H1 (cell line): ENCODE data around the gene MBNL3. TPM values are rescaled to one million over a fixed set of nuclear protein-coding genes. Genes with fewer than 3 reads are reported as not detected.

Experiments used
- CTCF ChIA-PET: fragments of 300-600 bp; sonication (Branson Sonifier 250); formaldehyde crosslinking; loops from one replicate; lab custom pipeline; 2021; ENCODE audit not compliant: partially characterized antibody; lab: Charles Lee
- POLR2A ChIA-PET: fragments of 300-600 bp; sonication (Branson Sonifier 250); formaldehyde crosslinking; loops from one replicate; lab custom pipeline; 2021; ENCODE audit warnings: inconsistent platforms; ENCODE audit not compliant: partially characterized antibody; lab: Charles Lee
- DNase-seq, 2 experiments: peaks; one replicate each; pipeline versions ENCODE4 v3.0.0 to v3.0.0-alpha.2; 2010 to 2022; ENCODE audit warnings: low spot score in 2 of 2, low read depth in 1 of 2, mixed read lengths in 1 of 2
- FAIRE-seq: peaks from 2 replicates; lab custom pipeline; 2011; peaks lifted over from hg19 to GRCh38; lab: Jason Lieb, UNC
- H2AFZ ChIP-seq: 2 replicates; pipeline ENCODE4 v1.8.1; 2012; ENCODE audit warnings: low read length, inconsistent platforms
- H2AK5ac ChIP-seq: 2 replicates; pipeline ENCODE4 v1.6.1; 2013; ENCODE audit warnings: low read depth, low read length
- H2BK120ac ChIP-seq: replicated peaks from 2 replicates; pipeline ENCODE3; 2013; ENCODE audit warnings: low read depth, low read length, inconsistent platforms
- H2BK12ac ChIP-seq: 2 replicates; pipeline ENCODE4 v1.6.1; 2013; ENCODE audit warnings: low read depth, low read length
- H2BK15ac ChIP-seq: 2 replicates; pipeline ENCODE4 v1.6.1; 2013; ENCODE audit warnings: low read length
- H2BK20ac ChIP-seq: 2 replicates; pipeline ENCODE4 v1.6.1; 2013; ENCODE audit warnings: low read length
- H2BK5ac ChIP-seq: 2 replicates; pipeline ENCODE4 v1.6.1; 2013; ENCODE audit warnings: low read depth, low read length
- H3K14ac ChIP-seq: 2 replicates; pipeline ENCODE4 v1.6.1; 2013; ENCODE audit warnings: inconsistent platforms; ENCODE audit not compliant: insufficient read length
- H3K18ac ChIP-seq: 2 replicates; pipeline ENCODE4 v1.6.1; 2013; ENCODE audit warnings: low read length; ENCODE audit errors: extremely low read depth
- H3K23ac ChIP-seq: 2 replicates; pipeline ENCODE4 v1.6.1; 2013; ENCODE audit warnings: inconsistent platforms; ENCODE audit not compliant: insufficient read length
- H3K23me2 ChIP-seq: 2 replicates; pipeline ENCODE4 v1.6.1; 2013; ENCODE audit warnings: low read depth, low read length
- H3K27ac ChIP-seq: 2 replicates; pipeline ENCODE4 v1.6.1; 2011; ENCODE audit warnings: low read depth, low read length, inconsistent platforms
- H3K27me3 ChIP-seq, 4 experiments: replicated peaks in 1 of 4; 1 replicate in 1 of 4; 2 replicates in 3 of 4; pipeline versions ENCODE4 v1.6.1 to v1.8.1; 2011 to 2013; ENCODE audit warnings: low read length in 3 of 4, mild to moderate bottlenecking in 3 of 4, inconsistent platforms in 2 of 4, mixed read lengths in 2 of 4, moderate library complexity in 1 of 4; ENCODE audit not compliant: control insufficient read depth in 3 of 4, insufficient read depth in 3 of 4; ENCODE audit errors: extremely low read depth in 1 of 4
- H3K36me3 ChIP-seq, 4 experiments: 2 replicates each; pipeline versions ENCODE4 v1.6.1 to v1.8.1; 2011 to 2013; ENCODE audit warnings: mild to moderate bottlenecking in 4 of 4, low read length in 3 of 4, moderate library complexity in 2 of 4, control low read depth in 1 of 4, inconsistent platforms in 1 of 4; ENCODE audit not compliant: insufficient read depth in 4 of 4, control insufficient read depth in 2 of 4
- H3K4ac ChIP-seq: replicated peaks from 2 replicates; pipeline ENCODE3; 2013; ENCODE audit warnings: low read length, low read depth, mixed read lengths, inconsistent platforms; ENCODE audit not compliant: insufficient read length
- H3K4me1 ChIP-seq, 4 experiments: replicated peaks in 1 of 4; 1 replicate in 1 of 4; 2 replicates in 3 of 4; pipeline versions ENCODE4 v1.6.1 to v1.8.1; 2011 to 2013; ENCODE audit warnings: low read length in 3 of 4, inconsistent platforms in 2 of 4, mixed read lengths in 1 of 4; ENCODE audit not compliant: insufficient read depth in 4 of 4, control insufficient read depth in 3 of 4
- H3K4me2 ChIP-seq, 2 experiments: 2 replicates each; pipeline versions ENCODE4 v1.6.1 to v1.8.1; 2011 to 2013; ENCODE audit warnings: low read depth in 2 of 2, low read length in 2 of 2, control low read depth in 1 of 2, inconsistent platforms in 1 of 2, mild to moderate bottlenecking in 1 of 2; ENCODE audit not compliant: insufficient read depth in 1 of 2
- H3K4me3 ChIP-seq, 4 experiments: fragments of 200-600, 300-600 bp in 1 of 4; sonication (generic), shearing (Covaris generic), sonication (Bioruptor Twin) in 1 of 4; 2 replicates each; pipeline versions ENCODE4 v1.5.1 to v1.8.1; 2011 to 2016; ENCODE audit warnings: low read length in 4 of 4, low read depth in 3 of 4, control low read depth in 2 of 4, inconsistent platforms in 2 of 4, mild to moderate bottlenecking in 2 of 4, mixed read lengths in 1 of 4, moderate library complexity in 1 of 4; ENCODE audit not compliant: insufficient read depth in 2 of 4; ENCODE audit errors: extremely low read depth in 1 of 4
- H3K56ac ChIP-seq: replicated peaks from 2 replicates; pipeline ENCODE3; 2013; ENCODE audit warnings: low read depth, mild to moderate bottlenecking, mixed read lengths, low read length, inconsistent platforms; ENCODE audit not compliant: insufficient read length
- H3K79me1 ChIP-seq: 2 replicates; pipeline ENCODE4 v1.6.1; 2013; ENCODE audit warnings: low read depth, low read length, control low read depth
- H3K79me2 ChIP-seq, 2 experiments: 2 replicates each; pipeline versions ENCODE4 v1.6.1 to v1.8.1; 2012 to 2013; ENCODE audit warnings: low read length in 2 of 2, mild to moderate bottlenecking in 2 of 2, inconsistent platforms in 1 of 2; ENCODE audit not compliant: insufficient read depth in 2 of 2, control insufficient read depth in 1 of 2
- H3K9ac ChIP-seq, 4 experiments: replicated peaks in 1 of 4; 1 replicate in 1 of 4; 2 replicates in 3 of 4; pipeline versions ENCODE4 v1.6.1 to v1.8.1; 2011 to 2013; ENCODE audit warnings: low read depth in 3 of 4, low read length in 3 of 4, control low read depth in 2 of 4, mild to moderate bottlenecking in 2 of 4, moderate library complexity in 2 of 4, inconsistent platforms in 1 of 4; ENCODE audit errors: extremely low read depth in 1 of 4
- H3K9me3 ChIP-seq, 2 experiments: 2 replicates each; pipeline versions ENCODE4 v1.6.1 to v1.8.1; 2012 to 2013; ENCODE audit warnings: mild to moderate bottlenecking in 2 of 2, moderate library complexity in 2 of 2, control low read depth in 1 of 2, inconsistent platforms in 1 of 2, low read depth in 1 of 2, low read length in 1 of 2, mixed read lengths in 1 of 2; ENCODE audit not compliant: insufficient read depth in 2 of 2
- H4K20me1 ChIP-seq, 2 experiments: replicated peaks in 1 of 2; 2 replicates each; pipeline versions ENCODE3 to v1.8.1; 2011 to 2013; ENCODE audit warnings: inconsistent platforms in 2 of 2, low read length in 2 of 2, mild to moderate bottlenecking in 1 of 2; ENCODE audit not compliant: insufficient read depth in 2 of 2, control insufficient read depth in 1 of 2
- H4K5ac ChIP-seq: 2 replicates; pipeline ENCODE4 v1.6.1; 2013; ENCODE audit warnings: low read length, low read depth, mixed read lengths, inconsistent platforms; ENCODE audit not compliant: insufficient read length
- H4K8ac ChIP-seq: 2 replicates; pipeline ENCODE4 v1.8.0; 2013; ENCODE audit warnings: mild to moderate bottlenecking, moderate library complexity, low read length, inconsistent platforms; ENCODE audit not compliant: insufficient read depth; ENCODE audit errors: extremely low read depth
- H4K91ac ChIP-seq: replicated peaks from 2 replicates; pipeline ENCODE3; 2013; ENCODE audit warnings: low read length, mixed read lengths, inconsistent platforms; ENCODE audit not compliant: insufficient read length
- ATF2 ChIP-seq: IDR thresholded peaks from 2 replicates; pipeline ENCODE4 v1.6.1; 2012; ENCODE audit warnings: low read length, inconsistent platforms
- EP300 ChIP-seq, 2 experiments: IDR thresholded peaks; 1 replicate in 1 of 2; 2 replicates in 1 of 2; pipeline ENCODE4 v1.6.1; 2011 to 2012; ENCODE audit warnings: low read depth in 2 of 2, low read length in 2 of 2, mild to moderate bottlenecking in 2 of 2, borderline replicate concordance in 1 of 2, inconsistent platforms in 1 of 2, moderate library complexity in 1 of 2
- GABPA ChIP-seq: IDR thresholded peaks from 2 replicates; pipeline ENCODE4 v1.6.1; 2011; ENCODE audit warnings: mild to moderate bottlenecking, low read length, moderate library complexity, borderline replicate concordance; ENCODE audit not compliant: insufficient read depth
- HDAC6 ChIP-seq: IDR thresholded peaks from one replicate; pipeline ENCODE4 v1.7.1; 2012; ENCODE audit warnings: low read depth, mild to moderate bottlenecking, inconsistent platforms, low read length, moderate library complexity
- KDM5A ChIP-seq: fragments of 200-600 bp; IDR thresholded peaks from 2 replicates; pipeline ENCODE4 v1.7.1; 2012; ENCODE audit warnings: mild to moderate bottlenecking, low read length, inconsistent platforms, mixed read lengths
- RXRA ChIP-seq: IDR thresholded peaks from 2 replicates; pipeline ENCODE4 v1.6.1; 2011; ENCODE audit warnings: low read depth, mild to moderate bottlenecking, low read length, moderate library complexity; ENCODE audit not compliant: insufficient read depth
- TCF12 ChIP-seq: IDR thresholded peaks from 2 replicates; pipeline ENCODE4 v1.6.1; 2011; ENCODE audit warnings: low read depth, mild to moderate bottlenecking, low read length
- WGBS, 2 experiments: shearing (Covaris generic) in 1 of 2; methylation state at CpG; one replicate each; pipeline versions ENCODE4 v1.1.6 to v1.1.7; 2013 to 2015; ENCODE audit warnings: low lambda C conversion rate in 2 of 2, mixed read lengths in 2 of 2, inconsistent platforms in 1 of 2, low coverage in 1 of 2, missing lambda C conversion rate in 1 of 2; ENCODE audit not compliant: insufficient replicate concordance in 2 of 2, insufficient coverage in 1 of 2, insufficient read length in 1 of 2; ENCODE audit errors: extremely low coverage in 1 of 2, missing lambda C conversion rate in 1 of 2; 5-methylcytosine and 5-hydroxymethylcytosine counted together
- polyA plus RNA-seq, 7 experiments: library from polyadenylated mRNA; depleted of rRNA in 3 of 7; stranded (reverse) in 5 of 7; unstranded in 2 of 7; fragments of >200 nt in 5 of 7; fragments of 200-250 nt in 2 of 7; gene quantifications; 1 replicate in 5 of 7; 2 replicates in 1 of 7; 4 replicates in 1 of 7; pipeline versions ENCODE4 v1.2.1 to v1.2.3, GENCODE V29; 2011 to 2013; ENCODE audit warnings: missing spikeins in 2 of 7, mixed read lengths in 2 of 7
- total RNA-seq: library from RNA; stranded (reverse); fragmentation: NEBNext Ultra II Directional; extraction: Animal tissue kit (Norgen Biotek cat#: 25700); gene quantifications from 2 replicates; pipeline ENCODE4 v1.2.1, GENCODE V29; 2021

The MBNL3 gene
- total and polyA plus RNA-seq, 2 of the 8 experiments (the other 6 are each of a cell fraction or from before 2014, with no cell fraction given): 3.5 to 4.3 TPM

GRCh38 chrX:132505116-132505515, 16.3 kb upstream of the MBNL3 start:
- H3K18ac ChIP-seq: no peak overlapping the region
- TF ChIP-seq HDAC6 (no peak), ATF2 (no peak), EP300 (IDR thresholded peaks at IDR 0.05; ENCODE audit: borderline replicate concordance in 1 of 2, low read depth in 2 of 2, low read length in 2 of 2) (no peak), KDM5A (no peak), RXRA (no peak), GABPA (no peak), TCF12 (no peak)
- FAIRE-seq (peak; percentile 28), DNase-seq (no peak)
- no peak overlapping the region for H3K9ac ChIP-seq
- no peaks in the 10 kb centered on the region for H3K27me3 ChIP-seq
- no peak overlapping the region for H3K27ac ChIP-seq
- H2BK15ac ChIP-seq: no peak overlapping the region
- H3K4ac ChIP-seq: no peak overlapping the region
- H2AFZ ChIP-seq: no peak overlapping the region
- H2BK20ac ChIP-seq: no peak overlapping the region
- H3K79me2 ChIP-seq: no peaks in the 10 kb centered on the region
- H2AK5ac ChIP-seq: no peak overlapping the region
- no peak overlapping the region for H2BK12ac ChIP-seq
- no peak overlapping the region for H4K91ac ChIP-seq
- peaks cover 0 to 4% (median 0%) of the 10 kb centered on the region in 4 experiments; a peak in 2 of 7 replicates for H3K4me1 ChIP-seq
- no peak overlapping the region for H2BK120ac ChIP-seq
- WGBS, 2 experiments: 87% methylated on average over 3 of the region's 3 CpGs; no CpG with 5 or more reads in 1 of the 2 experiments
- no peaks in the 10 kb centered on the region for H3K23me2 ChIP-seq
- ChIA-PET CTCF (no interaction called here), POLR2A (no interaction called here)
- no peak overlapping the region for H3K56ac ChIP-seq
- no peak overlapping the region for H2BK5ac ChIP-seq
- no peak overlapping the region for H4K5ac ChIP-seq
- H3K79me1 ChIP-seq: no peaks in the 10 kb centered on the region
- H3K4me2 ChIP-seq: no peak overlapping the region
- no peak overlapping the region for H3K14ac ChIP-seq
- H4K20me1 ChIP-seq: no peaks in the 10 kb centered on the region
- no peak overlapping the region for H3K23ac ChIP-seq
- H4K8ac ChIP-seq: no peak overlapping the region
- H3K4me3 ChIP-seq: no peak overlapping the region
- no peaks in the 10 kb centered on the region for H3K36me3 ChIP-seq
- no peaks in the 10 kb centered on the region for H3K9me3 ChIP-seq
